Measurements from ENCODE around the gene COL21A1.

The COL21A1 gene

DNA sequence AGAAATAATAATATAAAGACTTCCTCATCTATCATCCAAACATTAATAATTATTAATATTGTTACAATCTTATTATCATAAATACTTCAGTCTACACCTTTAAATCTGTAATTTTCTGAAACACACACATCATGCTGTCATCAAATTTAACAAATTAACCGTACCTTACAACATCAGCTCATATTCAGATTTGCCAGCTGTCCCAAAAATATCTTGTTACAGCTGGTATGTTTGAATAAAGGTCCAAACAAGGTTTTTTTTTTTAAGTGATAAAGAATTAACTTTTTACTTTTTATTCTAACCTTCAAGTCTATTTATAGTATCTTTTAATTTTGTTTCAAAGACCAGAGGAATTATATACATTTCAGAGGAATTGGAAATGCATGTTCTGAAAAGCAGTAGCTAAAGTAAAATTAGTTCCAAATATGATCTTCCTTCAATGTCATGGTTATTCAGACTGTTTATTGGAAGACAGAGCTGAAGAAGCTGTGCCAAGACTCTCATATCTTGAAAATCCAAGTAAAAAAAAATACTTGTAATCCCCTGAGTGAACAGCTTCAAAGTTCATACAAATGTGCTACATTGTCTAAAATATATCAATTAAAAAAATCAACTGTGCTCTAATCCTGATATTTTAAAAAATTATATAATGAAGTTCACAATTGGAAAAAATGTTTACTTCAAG, 210.3 kb downstream of the COL21A1 start:
- Histone ChIP-seq H3K36me3 (ENCODE audit: control insufficient read depth, insufficient read depth, low read length) (no peaks in the 10 kb centered on the region), H3K9ac (ENCODE audit: low read length) (no peak overlapping the region), H3K4me3 (ENCODE audit: low read length) (no peak overlapping the region), H3K4me1 (ENCODE audit: control insufficient read depth, insufficient read depth, low read length) (no peaks in the 10 kb centered on the region), H3K9me3 (ENCODE audit: control insufficient read depth, low read length) (no peaks in the 10 kb centered on the region), H3K27me3 (ENCODE audit: control insufficient read depth, insufficient read depth, low read length) (no peaks in the 10 kb centered on the region)

DNA sequence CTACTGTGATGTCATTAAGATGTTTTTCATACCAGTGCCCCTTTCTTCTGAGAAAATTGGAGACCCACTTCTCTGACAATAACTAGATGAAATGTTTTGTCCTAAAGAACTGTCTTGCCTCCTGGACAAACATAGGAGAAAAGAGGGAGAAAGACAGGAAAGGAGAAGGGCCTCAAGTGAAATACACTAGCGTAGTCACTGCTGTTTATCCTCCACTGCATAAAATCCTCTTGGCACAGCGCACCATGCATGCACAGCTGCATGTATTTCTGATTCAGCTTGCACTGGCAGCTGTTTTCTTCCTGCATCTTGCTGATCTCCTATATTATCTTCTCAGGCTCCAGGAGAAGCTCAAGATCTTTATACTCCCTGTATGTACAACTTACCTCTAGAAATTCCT, 214.0 kb downstream of the COL21A1 start:
- H3K27me3 ChIP-seq (ENCODE audit: control insufficient read depth, insufficient read depth, low read length): no peaks in the 10 kb centered on the region
- H3K4me1 ChIP-seq (ENCODE audit: control insufficient read depth, insufficient read depth, low read length): no peaks in the 10 kb centered on the region

DNA sequence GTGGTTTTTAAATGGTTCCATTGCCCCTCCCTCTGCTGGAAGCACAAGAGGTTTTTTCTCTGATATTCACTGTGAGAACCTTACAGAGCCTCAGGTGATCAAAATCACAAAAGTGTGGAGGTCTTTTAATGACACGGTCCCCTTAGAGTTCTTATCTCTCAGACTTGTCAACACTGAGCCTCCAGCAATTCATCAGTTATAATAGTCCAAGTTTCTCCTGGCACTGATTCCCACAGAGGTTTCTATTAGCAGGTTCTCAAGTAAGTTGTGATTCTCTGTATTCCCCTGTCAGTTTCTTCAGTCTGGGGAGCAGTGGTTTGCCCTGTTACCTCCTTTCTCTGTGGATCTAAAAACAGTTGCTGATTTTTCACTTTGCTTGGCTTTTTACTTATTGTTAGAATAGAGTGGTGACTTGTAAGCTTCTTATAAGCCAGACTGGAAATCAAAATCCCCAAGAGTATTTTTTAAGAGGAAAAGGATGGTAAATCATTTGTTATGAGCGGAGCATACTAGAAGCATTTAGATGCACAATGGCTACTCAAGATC, 214.6 kb downstream of the COL21A1 start:
- no peak overlapping the region for H3K4me3 ChIP-seq (ENCODE audit: low read length)
- H3K4me1 ChIP-seq (ENCODE audit: control insufficient read depth, insufficient read depth, low read length): no peaks in the 10 kb centered on the region
- H3K36me3 ChIP-seq (ENCODE audit: control insufficient read depth, insufficient read depth, low read length): no peaks in the 10 kb centered on the region
- H3K27me3 ChIP-seq (ENCODE audit: control insufficient read depth, insufficient read depth, low read length): no peaks in the 10 kb centered on the region
- H3K9me3 ChIP-seq (ENCODE audit: control insufficient read depth, low read length): no peaks in the 10 kb centered on the region
- H3K9ac ChIP-seq (ENCODE audit: low read length): no peak overlapping the region

More for the DNA sequence above, 214.0 kb downstream of the COL21A1 start:
- Histone ChIP-seq H3K9me3 (ENCODE audit: control insufficient read depth, low read length) (no peaks in the 10 kb centered on the region), H3K9ac (ENCODE audit: low read length) (no peak overlapping the region), H3K36me3 (ENCODE audit: control insufficient read depth, insufficient read depth, low read length) (no peaks in the 10 kb centered on the region), H3K4me3 (ENCODE audit: low read length) (no peak overlapping the region)

DNA sequence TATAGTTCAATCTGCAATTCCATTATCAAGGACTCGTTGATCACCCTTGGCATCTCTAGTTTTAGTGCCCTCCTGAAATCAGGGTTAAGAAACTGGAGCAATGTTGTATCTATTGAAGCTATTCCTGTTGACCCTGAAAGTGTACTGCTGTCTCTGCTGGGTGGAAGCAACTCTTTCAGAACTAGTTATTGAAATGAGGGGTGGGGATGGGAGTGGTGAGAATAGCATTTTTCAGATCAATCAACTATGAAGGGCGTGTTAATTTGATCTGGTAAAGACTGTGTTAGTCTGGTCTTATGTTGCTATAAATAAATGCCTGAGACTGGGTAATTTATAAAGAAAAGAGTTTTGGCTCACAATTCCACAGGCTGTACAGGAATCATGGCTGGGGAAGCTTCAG, 219.5 kb downstream of the COL21A1 start:
- Histone ChIP-seq H3K9ac (ENCODE audit: low read length) (no peak overlapping the region), H3K4me1 (ENCODE audit: control insufficient read depth, insufficient read depth, low read length) (no peaks in the 10 kb centered on the region), H3K36me3 (ENCODE audit: control insufficient read depth, insufficient read depth, low read length) (no peaks in the 10 kb centered on the region), H3K9me3 (ENCODE audit: control insufficient read depth, low read length) (no peaks in the 10 kb centered on the region), H3K4me3 (ENCODE audit: low read length) (no peak overlapping the region), H3K27me3 (ENCODE audit: control insufficient read depth, insufficient read depth, low read length) (no peaks in the 10 kb centered on the region)

DNA sequence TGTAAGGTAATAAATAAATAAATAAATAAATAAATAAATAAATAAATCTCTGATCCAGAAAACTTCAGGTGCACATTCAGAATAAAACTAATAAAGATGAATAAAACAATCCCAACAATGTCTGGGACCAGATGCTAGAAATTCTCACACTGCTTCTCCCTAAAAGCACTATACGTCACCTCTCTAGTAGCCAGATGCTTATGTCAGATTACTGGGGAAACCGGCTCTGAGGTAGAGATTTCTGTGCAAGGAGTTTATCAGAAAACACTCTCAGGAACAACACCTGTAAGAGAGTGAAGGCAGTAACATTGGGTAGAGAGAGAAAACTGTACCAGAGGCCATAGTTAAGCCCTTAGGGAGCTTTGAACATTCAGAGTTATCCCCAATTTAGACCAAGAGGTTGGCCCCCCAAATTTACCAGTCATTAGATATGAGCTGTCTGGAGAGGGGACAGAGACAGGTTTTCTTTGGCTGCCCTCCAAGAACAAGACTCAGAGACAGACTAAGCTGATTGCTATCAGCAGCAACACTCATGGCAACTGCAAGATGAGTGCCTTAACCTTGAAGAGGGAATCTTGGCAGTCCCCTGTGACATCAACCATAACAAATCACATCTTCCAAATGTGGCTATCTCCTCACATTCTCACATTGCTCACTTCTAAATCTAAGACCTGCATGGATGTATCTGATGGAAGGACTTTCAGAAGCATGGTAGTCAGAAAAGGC, 220.8 kb downstream of the COL21A1 start:
- Histone ChIP-seq H3K4me3 (ENCODE audit: low read length) (no peak overlapping the region), H3K9me3 (ENCODE audit: control insufficient read depth, low read length) (no peaks in the 10 kb centered on the region), H3K4me1 (ENCODE audit: control insufficient read depth, insufficient read depth, low read length) (no peaks in the 10 kb centered on the region), H3K36me3 (ENCODE audit: control insufficient read depth, insufficient read depth, low read length) (no peaks in the 10 kb centered on the region), H3K27me3 (ENCODE audit: control insufficient read depth, insufficient read depth, low read length) (no peaks in the 10 kb centered on the region), H3K9ac (ENCODE audit: low read length) (no peak overlapping the region)

DNA sequence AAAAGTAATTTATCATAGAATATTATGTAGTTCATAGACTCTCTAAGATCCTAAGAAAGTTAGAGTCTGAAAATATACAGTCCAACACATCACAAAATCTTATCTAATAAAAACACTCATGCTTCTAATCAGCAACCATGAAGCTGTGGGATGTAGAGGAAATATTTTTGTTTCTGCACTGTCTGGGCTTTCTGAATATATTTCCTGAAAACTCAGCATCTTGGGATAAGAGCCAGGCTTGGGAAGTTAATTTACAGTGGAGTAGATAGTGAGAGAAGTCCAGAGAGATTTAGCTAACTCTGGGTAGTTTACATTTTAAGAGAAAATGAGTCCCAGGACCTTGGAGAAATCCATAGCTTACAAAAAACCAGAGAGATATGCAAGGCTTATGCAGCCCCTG, 221.6 kb downstream of the COL21A1 start:
- H3K9ac ChIP-seq (ENCODE audit: low read length): no peak overlapping the region
- H3K4me3 ChIP-seq (ENCODE audit: low read length): no peak overlapping the region
- H3K9me3 ChIP-seq (ENCODE audit: control insufficient read depth, low read length): no peaks in the 10 kb centered on the region
- H3K4me1 ChIP-seq (ENCODE audit: control insufficient read depth, insufficient read depth, low read length): no peaks in the 10 kb centered on the region
- H3K27me3 ChIP-seq (ENCODE audit: control insufficient read depth, insufficient read depth, low read length): no peaks in the 10 kb centered on the region
- no peaks in the 10 kb centered on the region for H3K36me3 ChIP-seq (ENCODE audit: control insufficient read depth, insufficient read depth, low read length)

DNA sequence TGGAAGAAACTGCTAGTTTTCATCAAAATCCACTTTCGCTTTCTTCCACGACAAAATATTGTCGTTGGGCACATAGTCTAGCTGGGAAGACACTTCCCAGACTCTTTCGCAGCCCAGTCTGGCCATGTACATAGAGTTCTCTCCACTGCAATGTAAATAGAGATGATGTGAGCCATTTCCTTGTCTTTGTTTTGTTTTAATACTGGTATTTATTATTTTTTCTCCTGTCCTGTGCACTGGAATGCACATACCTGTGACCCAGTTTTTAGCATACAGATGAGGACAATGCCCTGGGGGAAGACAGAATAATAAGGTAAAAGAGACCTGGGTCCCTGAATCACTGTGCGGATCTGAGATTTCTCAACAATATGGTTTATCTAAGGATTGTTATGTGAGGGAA, 222.4 kb downstream of the COL21A1 start:
- Histone ChIP-seq H3K9me3 (ENCODE audit: control insufficient read depth, low read length) (no peaks in the 10 kb centered on the region), H3K4me1 (ENCODE audit: control insufficient read depth, insufficient read depth, low read length) (no peaks in the 10 kb centered on the region), H3K36me3 (ENCODE audit: control insufficient read depth, insufficient read depth, low read length) (no peaks in the 10 kb centered on the region), H3K9ac (ENCODE audit: low read length) (no peak overlapping the region), H3K4me3 (ENCODE audit: low read length) (no peak overlapping the region), H3K27me3 (ENCODE audit: control insufficient read depth, insufficient read depth, low read length) (no peaks in the 10 kb centered on the region)

DNA sequence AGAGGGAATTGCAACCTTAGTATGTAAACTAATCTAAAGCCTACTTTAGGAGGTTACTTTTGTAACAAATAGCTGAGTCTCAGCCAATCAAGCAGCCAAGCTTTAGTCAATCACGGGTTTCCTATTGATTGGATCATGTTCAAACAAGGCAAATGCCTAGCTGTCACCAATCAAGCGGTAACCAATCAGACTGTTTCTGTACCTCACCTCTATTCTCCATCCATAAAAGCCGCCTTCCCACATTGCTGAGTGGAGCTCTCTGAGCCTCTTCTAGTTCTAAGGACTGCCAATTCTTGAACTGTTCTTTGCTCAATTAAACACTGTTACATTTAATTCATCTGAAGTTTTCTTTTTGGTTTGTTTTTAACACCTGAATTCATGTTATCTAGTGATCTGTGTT, 223.6 kb downstream of the COL21A1 start:
- Histone ChIP-seq H3K9me3 (ENCODE audit: control insufficient read depth, low read length) (no peaks in the 10 kb centered on the region), H3K27me3 (ENCODE audit: control insufficient read depth, insufficient read depth, low read length) (no peaks in the 10 kb centered on the region), H3K4me3 (ENCODE audit: low read length) (no peak overlapping the region), H3K4me1 (ENCODE audit: control insufficient read depth, insufficient read depth, low read length) (no peaks in the 10 kb centered on the region), H3K36me3 (ENCODE audit: control insufficient read depth, insufficient read depth, low read length) (no peaks in the 10 kb centered on the region), H3K9ac (ENCODE audit: low read length) (no peak overlapping the region)

DNA sequence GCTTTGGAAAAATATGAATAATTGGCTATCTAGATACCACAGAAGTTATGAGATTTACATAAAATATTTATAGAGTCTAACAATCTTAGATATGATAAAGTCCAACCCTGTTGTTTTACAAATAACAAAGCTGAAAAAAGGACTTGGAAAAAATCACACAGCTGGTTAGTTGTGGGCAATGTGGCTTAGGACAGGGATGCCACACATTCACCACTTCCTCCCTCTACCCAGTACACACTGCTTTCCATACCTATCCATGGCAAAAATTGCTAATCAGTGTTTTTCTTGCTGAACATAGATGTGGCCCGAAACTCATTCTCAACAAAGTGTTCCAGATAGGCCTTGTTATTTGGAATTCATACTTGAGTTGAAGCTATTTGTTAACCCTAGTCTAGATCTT, 224.7 kb downstream of the COL21A1 start:
- Histone ChIP-seq H3K9me3 (ENCODE audit: control insufficient read depth, low read length) (no peaks in the 10 kb centered on the region), H3K27me3 (ENCODE audit: control insufficient read depth, insufficient read depth, low read length) (no peaks in the 10 kb centered on the region), H3K36me3 (ENCODE audit: control insufficient read depth, insufficient read depth, low read length) (no peaks in the 10 kb centered on the region), H3K9ac (ENCODE audit: low read length) (no peak overlapping the region), H3K4me3 (ENCODE audit: low read length) (no peak overlapping the region), H3K4me1 (ENCODE audit: control insufficient read depth, insufficient read depth, low read length) (no peaks in the 10 kb centered on the region)

DNA sequence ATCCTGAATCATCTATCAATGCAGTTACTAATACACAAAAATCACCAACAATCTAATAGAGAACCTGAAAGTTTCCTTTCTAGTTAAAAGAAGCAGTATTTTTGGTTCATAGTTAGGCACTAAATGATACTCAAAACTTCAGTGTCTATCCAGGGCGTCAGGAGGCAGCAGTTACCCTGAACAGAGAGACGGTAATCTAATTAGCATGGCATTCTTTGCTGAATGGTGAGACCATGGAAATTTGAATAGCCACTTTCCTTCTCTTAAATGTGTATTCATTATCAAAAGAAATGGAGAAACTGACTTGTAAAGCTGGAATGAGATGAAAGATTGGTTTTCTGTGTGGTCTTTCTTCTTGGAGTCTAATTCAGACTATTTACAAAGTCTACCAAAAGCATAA, 225.4 kb downstream of the COL21A1 start:
- no peaks in the 10 kb centered on the region for H3K36me3 ChIP-seq (ENCODE audit: control insufficient read depth, insufficient read depth, low read length)
- no peak overlapping the region for H3K4me3 ChIP-seq (ENCODE audit: low read length)
- no peak overlapping the region for H3K9ac ChIP-seq (ENCODE audit: low read length)
- no peaks in the 10 kb centered on the region for H3K27me3 ChIP-seq (ENCODE audit: control insufficient read depth, insufficient read depth, low read length)
- no peaks in the 10 kb centered on the region for H3K9me3 ChIP-seq (ENCODE audit: control insufficient read depth, low read length)
- no peaks in the 10 kb centered on the region for H3K4me1 ChIP-seq (ENCODE audit: control insufficient read depth, insufficient read depth, low read length)

DNA sequence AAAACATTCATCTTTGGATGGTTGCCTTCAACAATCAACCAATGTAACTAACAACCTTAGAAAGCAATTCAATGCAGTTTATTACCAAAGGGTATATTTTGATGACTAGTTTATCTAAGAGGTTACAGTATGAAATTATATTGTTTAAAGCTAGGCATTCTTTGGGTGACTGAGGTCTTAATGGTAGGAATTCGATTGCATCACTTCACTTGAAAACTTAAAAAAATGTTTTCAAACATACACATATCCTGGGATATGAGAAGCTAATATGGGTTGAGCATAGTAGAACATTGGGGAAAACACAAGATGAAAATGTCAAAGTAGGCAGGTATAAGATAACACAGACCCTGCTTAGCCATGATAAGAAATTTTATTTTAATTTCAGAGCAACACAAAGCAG, 227.4 kb downstream of the COL21A1 start:
- Histone ChIP-seq H3K27me3 (ENCODE audit: control insufficient read depth, insufficient read depth, low read length) (no peaks in the 10 kb centered on the region), H3K4me3 (ENCODE audit: low read length) (no peak overlapping the region), H3K36me3 (ENCODE audit: control insufficient read depth, insufficient read depth, low read length) (no peaks in the 10 kb centered on the region), H3K9me3 (ENCODE audit: control insufficient read depth, low read length) (no peaks in the 10 kb centered on the region), H3K9ac (ENCODE audit: low read length) (no peak overlapping the region), H3K4me1 (ENCODE audit: control insufficient read depth, insufficient read depth, low read length) (no peaks in the 10 kb centered on the region)

DNA sequence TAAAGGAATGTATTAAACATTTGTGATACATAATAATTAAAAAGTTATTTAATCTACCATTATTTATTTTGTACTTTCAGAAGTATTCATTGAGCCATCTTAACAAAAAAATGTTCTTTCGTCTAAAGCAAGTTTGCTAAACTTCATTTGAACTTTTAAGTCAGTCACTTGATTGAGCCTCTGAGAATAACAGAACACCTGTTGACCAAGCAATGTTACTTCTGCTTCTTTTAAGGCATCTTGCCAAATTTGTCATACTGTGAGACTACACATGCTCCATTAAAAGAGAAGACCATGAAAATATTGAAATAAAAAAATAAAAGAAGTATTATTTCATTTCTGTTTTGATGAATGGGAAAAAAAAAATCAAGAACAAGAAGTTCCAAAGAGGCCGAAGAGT, 230.2 kb downstream of the COL21A1 start:
- Histone ChIP-seq H3K4me3 (ENCODE audit: low read length) (no peak overlapping the region), H3K4me1 (ENCODE audit: control insufficient read depth, insufficient read depth, low read length) (no peaks in the 10 kb centered on the region), H3K9me3 (ENCODE audit: control insufficient read depth, low read length) (no peaks in the 10 kb centered on the region), H3K36me3 (ENCODE audit: control insufficient read depth, insufficient read depth, low read length) (no peaks in the 10 kb centered on the region), H3K27me3 (ENCODE audit: control insufficient read depth, insufficient read depth, low read length) (no peaks in the 10 kb centered on the region), H3K9ac (ENCODE audit: low read length) (no peak overlapping the region)
